GM19438 (cell line): ENCODE measurements around the gene CACNA1B.
"Not testable (repeated sequence)": the region's sequence is repeated elsewhere in the genome, so short reads cannot be mapped to it uniquely, and the experiment has no call there.

ENCODE experiments used
- ATAC-seq: cut with Tn5 transposase; IDR thresholded peaks from one replicate; pipeline ENCODE4 v1.9.1; 2021; ENCODE audit warnings: low read depth; ENCODE audit not compliant: unreplicated experiment

CACNA1B gene

DNA sequence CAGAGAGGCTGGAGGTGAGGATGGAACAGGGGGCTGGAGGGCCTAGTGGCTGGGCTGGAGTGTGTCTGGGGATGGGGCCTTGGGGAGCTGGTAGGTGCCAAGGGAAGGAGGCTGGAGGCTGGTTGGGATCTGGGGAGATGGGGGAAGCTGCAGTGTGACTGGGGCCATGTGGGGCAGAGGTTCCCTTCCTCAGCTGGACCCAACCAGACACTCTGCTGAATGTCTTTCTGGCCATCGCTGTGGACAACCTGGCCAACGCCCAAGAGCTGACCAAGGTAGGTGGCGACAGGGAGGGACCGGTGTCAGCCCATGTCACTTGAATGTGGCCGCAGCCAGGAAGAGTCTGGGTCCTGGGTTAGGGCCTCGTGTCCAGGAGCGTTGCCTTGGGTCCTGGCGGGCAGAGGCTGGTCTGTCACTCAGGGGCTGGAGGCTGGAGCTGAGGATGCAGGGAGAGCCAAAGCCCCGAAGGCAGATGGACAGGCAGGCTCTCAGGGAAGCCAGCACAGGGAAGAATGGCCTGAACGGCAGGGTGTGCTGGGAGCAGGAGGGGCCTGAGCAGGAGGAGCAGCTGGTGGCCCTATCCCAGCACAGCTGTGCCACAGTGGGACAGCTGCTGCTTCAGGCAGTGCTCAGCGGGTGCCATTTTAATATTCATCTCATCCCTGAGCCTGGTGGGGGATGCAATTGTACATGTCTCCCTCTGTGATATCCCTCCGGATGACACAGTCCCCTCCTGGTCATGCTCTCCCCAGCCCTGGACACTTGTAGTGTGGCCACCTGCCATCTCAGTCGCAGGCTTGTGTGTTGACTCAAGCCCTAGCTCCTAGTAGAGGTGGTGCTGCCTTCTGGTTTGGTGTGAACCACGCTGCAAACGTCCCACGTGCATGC is 132.5 kb downstream of the CACNA1B start:
- ATAC-seq: no peak

DNA sequence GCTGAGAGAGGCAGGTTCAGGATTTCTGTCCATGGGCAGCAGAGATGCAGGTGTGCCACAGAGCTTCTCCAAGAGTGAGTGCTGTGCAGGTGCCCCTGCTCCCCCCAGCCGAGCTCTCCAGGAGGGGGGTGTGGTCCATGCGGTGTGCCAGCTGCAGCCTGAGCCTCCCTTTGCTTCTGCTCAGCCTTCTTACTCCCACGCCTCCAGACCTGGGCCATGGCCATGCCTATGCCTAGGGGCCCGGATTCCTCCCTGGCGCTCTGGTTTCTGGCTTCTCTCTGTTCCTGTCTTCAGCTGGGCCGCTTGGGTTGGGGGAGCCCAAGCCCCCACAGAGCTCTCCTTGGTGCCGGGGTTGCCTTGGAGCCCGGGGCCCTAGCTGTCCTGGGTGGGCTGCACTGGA is 133.3 kb downstream of the CACNA1B start:
- ATAC-seq: no peak

DNA sequence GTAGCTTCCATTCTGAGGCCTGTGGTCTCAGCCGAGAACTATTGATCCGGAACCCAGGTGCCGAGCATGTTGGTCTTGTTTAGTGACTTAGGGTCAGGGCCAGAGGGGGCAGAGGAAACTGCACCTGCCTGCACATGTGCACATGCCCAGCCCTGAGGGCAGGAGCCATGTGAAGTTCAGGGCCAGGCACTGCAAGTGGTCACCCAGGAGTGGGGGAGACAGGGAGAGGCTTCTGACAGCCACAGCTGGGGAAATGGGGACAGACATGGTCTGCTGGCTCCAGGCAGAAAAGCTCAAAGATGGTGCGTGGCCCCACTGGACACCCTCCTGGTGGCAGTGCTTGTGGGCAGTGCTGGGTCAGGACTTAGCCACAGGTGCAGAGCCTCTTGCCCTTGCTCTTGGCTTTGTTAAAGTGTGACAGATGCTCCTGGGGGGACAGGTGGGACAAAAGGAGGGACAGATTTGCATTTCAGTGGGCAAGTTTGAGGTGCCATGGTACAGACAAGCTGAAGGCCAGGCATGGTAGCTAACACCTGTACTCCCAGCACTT is 134.4 kb downstream of the CACNA1B start:
- no peak for ATAC-seq

DNA sequence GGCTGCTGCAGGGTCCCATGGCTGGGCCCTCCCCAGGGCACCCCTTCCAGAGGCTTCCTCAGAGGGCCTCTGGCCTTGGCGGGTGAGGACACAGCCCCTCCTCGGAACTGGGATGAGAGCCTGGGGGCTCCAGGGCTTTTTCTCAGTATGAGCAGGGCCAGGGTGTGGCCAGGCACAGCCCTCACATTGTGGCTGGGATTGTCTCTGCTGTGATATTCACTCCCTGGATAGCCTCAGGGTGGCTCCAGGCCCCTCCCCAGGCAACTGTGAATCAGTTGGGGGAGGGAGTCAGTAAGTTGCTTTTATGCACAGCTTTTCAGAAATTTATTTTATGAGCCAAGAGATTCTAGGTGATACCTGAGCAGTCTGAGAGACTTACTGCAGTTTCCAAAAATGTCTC is 135.7 kb downstream of the CACNA1B start:
- no peak for ATAC-seq

DNA sequence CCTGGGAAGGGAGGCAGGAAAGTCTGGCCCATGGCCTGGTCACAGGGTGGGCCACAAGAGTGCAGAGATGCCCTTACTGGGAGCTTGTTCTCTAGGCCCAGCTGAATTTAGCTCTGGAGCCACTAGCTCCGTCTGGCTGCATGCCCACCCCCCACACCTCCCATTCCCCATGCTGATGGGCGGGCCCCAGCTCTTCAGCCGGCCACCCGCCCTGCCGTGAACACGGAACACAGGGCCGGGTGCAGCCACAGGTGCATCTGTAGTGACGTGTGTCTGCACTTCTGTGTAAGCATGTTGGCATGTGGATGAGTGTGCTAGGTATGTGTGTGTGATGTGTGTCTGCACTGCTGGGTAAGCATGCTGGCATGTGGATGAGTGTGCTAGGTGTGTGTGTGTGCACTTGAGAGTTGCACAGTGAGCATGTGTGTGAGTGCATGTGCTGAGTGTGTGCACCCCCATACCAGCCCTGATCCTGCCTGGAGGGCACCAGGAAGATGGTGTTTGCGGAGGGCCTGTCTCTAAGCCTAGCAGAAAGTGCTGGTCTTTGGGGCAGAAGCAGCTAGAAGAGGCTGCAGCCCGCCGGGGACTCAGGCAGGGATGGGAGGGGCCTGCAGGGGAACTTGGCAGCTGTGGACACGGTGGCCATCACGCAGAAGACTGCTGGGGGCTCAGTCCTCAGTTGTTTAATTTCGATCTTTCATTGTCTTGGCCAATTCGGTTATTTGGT is 136.4 kb downstream of the CACNA1B start:
- no peak for ATAC-seq

DNA sequence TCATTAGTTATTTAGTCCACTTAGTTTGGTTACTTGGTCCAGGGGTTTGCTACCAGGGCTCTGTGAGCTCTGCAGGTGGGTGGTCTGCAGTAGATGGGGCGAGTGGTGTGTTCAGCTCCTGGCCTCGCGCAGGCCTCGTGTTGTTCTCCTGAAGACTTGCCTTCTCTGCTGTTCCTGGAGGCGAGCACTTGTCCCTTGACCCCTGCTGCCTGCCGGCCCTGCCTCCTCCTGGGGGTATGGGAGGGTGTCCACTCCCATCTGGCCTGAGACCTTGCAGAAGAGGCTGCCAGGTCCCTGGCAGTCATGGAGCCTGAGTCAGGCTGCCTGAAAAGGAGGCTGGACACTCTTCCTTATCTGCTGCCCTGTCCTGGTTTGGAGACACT is 137.0 kb downstream of the CACNA1B start:
- no peak for ATAC-seq

DNA sequence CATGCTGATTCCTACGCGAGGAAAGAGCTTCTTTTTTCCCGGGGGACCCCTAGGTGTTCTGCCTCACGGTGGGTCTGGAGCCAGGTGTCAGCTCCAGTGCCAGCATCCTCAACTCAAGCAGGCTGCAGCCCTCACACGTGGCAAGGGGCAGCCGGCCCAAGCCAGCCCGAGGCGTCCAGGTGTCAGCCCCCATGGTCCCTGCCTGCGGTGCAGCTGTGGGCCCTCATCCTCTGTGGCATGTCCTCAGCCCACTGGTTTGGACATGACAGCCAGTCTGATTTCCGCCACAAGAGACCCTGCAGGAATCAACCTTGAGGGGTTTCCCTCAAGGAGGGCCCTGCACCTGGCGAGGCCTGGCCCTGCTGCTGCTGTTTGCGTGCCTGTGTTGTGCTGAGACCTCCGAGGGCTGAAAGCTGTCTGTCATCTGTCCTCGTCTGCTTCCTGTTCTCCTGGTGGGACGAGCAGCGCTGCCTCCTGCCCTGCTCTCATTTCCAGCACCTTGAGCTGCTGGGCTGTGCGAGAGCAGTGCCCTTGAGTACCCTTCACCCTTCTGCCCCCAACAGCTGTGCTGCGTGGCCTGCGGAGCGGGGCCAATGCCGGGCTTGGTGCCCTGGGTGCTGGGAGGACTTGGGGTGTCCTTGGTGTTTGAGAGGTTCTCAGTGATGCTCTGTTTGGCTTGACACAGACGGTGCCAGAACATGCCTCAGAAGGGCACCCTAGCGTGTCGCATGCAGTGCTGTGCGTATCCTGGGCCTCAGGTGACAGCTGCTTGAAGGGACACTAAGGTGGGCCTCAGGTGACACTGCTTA is 137.6 kb downstream of the CACNA1B start:
- ATAC-seq: no peak

DNA sequence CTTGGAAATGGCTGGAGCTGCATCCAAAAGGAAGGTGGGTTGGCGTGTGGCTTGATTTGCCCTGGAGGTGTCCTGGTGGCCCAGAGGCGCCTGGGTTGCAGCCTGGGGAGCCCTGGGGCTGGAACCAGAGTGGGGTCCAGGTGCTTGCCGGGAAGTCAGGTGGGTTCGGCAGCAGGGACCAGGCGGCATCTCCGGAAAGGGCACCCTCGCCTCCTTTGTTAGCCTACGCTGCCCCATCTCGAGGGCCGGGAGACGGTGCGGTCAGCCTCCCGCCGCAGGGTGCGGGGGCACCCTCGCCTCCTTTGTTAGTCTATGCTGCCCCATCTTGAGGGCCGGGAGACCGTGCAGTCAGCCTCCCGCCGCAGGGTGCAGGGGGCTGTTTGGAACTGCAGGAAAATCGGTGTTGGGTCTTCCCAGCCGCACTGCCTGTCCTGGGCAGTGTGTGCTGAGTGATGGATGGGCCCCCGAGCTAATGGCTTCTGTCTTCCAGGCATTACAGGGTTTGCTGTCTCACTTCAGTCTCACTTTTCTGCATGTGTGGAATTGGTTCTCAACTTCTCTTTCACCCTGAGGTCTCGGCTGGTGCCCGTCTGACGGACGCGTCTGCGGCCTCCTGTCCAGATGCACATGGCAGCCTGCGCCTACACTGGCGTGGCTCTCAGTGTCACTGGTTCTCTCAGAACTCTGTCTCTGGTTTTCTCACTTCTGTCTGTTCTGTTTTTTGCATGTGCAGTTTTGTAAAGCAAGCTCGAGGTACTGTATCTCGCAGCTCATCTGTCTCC is 139.0 kb downstream of the CACNA1B start:
- ATAC-seq: no peak

DNA sequence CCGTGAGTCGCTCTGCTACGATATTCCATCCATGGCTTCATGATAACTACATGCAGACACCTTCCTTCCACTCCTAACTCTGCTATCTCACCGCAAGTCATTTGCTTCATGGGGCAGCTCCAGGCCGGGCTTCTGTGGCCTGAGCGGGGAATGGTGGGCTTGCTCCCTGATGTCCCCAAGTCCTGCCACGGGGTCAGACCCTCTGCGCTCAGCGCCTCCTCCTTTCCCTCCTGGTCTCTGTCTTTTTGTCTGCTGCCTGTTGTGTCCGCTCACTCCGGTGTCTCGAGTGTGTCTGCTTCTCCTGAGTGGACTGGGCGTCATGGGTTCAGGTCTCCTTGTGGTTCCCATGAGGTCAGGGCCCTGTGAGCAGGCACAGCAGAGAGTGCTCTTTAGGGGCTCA is 139.6 kb downstream of the CACNA1B start:
- ATAC-seq: no peak

DNA sequence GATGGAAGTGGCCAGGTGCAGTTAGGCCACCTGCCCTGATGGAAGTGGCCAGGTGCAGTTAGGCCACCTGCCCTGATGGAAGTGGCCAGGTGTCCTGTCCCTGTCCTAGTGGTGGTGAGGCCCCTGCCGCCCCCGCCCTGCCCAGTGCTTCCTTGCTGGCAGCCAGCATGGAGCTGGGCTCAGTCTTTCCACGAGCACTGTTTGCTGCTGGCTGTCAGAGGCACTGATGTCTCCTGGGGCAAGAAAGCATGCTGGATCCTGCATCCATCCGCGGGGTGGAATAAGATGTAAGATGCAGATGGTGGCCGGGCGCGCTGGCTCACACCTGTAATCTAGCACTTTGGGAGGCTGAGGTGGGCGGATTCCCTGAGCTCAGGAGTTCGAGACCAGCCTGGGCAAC is 141.9 kb downstream of the CACNA1B start:
- not testable (repeated sequence) for ATAC-seq

DNA sequence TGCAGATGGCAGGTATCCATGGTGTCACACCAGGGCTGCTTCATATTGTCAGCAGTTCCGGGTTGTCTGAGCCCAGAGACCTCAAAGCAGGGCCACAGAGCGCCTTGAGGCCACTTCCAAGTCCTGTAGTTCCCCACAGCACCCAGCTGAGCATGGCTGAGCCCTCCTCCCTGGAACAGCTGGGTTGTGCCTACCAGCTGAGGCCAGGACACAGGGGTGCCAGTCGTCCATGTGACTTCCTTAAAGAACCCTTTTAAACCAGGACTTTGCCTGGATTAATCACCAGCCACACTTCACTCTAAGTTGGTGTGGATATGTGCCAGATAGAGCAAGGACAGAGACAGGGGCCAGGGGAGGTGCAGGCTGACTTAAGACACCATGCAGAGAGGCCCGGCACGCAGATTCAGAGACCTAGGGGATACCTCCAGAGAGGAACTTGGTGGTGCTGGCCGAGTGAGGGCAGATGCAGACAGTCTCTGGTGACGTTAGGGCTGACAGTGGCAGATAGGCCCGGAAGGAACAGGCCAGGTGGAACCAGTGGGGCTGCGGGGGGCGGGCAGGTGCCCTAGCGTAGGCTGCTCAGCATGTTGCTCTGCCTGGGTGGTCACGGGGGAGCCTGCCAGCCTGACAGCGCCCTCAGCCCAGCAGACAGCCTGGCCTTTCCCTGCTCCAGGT is 142.7 kb downstream of the CACNA1B start:
- no peak for ATAC-seq

DNA sequence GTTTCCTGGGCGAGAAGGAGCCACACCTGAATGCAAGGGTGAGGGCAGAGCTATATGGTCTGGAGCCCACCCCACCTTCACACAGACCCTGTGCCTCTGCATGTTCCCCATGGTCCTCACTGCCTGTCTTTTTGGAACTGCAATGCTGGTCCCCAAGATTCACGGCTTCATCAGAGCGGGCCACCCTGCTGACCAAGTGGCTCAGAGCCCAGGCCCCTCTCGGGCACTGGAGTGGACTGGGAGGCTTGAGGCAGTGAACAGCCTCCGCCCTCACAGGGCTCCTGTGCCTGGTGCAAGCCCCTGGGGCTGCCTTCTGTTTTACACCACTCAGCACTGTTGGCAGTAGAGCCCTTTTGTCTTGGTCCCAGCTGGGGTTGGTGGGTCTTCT is 143.2 kb downstream of the CACNA1B start:
- ATAC-seq: no peak

DNA sequence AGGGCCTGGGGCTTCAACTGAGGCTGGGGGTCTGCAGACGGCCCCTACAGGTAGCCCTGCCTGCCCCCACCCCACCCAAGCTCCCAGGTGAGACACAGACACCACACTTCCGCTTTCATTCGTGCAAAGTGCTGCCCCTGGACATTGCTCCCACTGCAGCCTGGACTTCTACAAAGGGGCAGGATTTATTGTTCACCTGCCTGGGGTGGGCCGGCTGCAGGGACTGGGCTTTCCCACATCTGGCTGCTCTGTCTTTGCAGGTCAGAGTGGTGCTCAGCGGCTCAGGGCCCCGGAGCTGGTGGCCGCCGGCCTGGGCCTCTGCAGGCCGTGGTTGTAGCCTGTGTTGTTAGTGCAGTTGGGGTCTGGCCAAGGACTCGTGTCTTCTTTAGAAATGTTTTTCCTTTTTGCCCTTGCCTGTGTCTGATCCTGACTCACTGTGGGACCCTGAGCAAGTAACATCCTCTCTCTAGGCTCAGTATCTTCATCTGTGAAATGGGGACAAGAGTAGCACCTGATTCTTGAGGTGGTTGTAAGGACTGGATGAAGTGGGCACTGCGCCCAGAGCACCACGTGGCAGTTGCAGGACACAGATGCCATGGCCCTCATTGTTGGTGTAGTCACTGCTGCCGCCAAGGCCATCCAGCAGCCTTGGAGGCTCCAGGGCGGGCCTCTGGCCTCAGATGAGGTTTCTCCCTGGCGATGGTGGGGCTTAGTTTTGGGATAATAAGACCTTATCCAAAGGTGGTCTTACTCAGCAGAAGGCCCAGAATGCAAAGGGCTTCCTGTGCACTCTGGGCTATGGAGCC is 143.9 kb downstream of the CACNA1B start:
- ATAC-seq: no peak

DNA sequence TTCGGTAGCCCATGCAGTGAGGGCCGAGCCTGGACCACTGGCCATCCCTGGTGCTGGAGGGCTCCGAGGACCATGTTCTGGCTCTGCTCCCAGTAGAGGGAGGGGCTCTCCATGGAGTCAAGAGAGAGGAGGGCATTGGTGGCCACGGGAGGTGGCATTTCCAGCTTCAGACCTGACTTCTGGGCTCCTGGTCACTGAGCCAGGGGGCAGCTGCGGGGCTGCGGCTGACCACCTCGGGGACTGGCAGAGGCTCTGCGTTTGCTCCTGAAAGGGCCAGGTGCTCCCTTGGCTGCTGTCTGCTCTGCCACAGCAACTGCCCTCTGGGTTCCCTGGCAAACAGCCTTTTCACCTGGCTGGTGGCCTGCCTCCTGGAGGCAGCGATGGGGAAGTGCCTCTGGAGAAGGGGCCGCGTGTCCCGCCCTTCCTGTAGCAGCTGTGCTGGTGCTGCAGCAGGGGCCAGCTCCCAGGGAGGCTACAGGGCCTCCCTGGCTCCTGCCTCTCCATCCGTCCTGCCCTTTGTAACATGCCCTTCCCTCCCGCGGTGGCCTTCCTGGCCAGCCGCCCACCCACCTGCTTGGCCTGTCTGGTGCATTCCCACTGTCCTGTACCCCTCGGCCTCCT is 144.6 kb downstream of the CACNA1B start:
- ATAC-seq: no peak

DNA sequence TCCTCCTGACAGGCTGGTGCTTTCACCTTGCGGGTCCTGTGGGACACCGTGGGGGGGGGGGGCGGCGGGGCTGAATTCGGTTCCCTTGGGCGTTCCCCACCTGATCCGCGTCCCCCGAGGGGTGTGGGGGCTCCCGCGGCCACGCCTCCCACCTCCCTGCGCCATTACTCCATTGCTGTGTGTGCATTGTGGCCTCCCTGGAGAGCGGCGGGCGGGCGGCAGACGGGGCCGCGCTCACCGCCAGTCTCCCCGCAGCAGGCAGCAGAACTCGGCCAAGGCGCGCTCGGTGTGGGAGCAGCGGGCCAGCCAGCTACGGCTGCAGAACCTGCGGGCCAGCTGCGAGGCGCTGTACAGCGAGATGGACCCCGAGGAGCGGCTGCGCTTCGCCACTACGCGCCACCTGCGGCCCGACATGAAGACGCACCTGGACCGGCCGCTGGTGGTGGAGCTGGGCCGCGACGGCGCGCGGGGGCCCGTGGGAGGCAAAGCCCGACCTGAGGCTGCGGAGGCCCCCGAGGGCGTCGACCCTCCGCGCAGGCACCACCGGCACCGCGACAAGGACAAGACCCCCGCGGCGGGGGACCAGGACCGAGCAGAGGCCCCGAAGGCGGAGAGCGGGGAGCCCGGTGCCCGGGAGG is 145.3 kb downstream of the CACNA1B start:
- no peak for ATAC-seq

DNA sequence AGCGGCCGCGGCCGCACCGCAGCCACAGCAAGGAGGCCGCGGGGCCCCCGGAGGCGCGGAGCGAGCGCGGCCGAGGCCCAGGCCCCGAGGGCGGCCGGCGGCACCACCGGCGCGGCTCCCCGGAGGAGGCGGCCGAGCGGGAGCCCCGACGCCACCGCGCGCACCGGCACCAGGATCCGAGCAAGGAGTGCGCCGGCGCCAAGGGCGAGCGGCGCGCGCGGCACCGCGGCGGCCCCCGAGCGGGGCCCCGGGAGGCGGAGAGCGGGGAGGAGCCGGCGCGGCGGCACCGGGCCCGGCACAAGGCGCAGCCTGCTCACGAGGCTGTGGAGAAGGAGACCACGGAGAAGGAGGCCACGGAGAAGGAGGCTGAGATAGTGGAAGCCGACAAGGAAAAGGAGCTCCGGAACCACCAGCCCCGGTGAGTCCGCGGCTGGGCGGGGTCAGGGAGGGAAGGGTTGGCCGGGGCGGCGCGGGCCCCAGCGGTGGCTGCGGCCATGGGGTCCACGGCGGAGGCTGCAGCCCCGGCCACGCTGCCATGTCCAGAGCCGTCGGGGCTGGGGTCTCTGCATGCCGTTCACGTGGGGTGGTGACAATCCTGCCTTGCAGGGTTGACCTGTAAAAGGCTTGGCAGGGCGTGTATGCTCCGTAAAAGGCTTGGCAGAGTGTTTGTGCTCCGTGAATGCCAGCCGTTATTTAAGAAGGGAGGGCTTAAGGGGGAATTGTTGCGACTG is 146.0 kb downstream of the CACNA1B start:
- ATAC-seq: no peak

DNA sequence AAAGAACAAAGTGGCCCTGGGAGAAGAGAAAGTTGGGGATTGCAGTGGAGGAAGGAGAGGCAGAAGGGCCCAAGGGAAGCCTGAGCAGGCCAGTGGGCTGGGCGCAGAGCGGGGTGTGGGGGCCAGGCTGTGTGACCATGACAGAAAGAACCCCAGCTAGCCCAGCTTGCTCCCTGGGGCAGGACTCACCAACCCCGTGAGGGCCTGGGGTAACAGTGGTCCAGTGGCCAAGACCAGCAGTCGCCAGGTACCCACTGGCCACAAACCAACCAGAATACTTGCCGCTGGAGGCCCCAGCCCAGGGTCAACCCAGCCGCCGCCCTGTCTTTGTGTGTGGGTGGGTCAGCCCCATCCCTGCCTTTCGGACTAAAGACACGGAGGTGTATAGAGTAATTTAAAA is 146.5 kb downstream of the CACNA1B start:
- ATAC-seq: no peak
